COLO668 (cell line): ENCODE measurements around the gene MCTP2.
A peak's percentile ranks its signal among the peaks of the same experiment; 100 is the strongest.

ENCODE experiments used
- DNase-seq: peaks from one replicate; lab custom pipeline; 2025; ENCODE audit not compliant: unreplicated experiment; lab: John Stamatoyannopoulos, UW

MCTP2 gene

DNA sequence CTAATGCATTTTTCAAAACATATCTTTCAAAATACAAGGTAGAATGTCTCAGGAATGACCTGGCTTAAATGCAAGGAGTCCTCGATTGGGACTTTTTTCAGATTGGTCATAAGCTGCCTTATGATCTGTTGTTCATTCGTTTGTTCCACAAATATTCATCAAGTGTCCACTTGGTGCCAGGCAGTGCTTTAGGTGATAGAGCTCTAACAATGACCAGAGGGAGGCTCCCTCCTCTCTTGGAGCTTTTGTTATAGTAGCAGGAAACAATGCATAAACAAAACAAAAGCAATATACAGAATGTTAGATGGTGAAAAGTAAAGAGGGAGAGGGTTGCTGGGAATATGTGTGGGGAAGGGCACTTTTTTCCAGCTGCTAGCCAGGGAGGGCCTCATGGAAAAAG lies 156.1 kb downstream of the MCTP2 start:
- DNase-seq = no peak

DNA sequence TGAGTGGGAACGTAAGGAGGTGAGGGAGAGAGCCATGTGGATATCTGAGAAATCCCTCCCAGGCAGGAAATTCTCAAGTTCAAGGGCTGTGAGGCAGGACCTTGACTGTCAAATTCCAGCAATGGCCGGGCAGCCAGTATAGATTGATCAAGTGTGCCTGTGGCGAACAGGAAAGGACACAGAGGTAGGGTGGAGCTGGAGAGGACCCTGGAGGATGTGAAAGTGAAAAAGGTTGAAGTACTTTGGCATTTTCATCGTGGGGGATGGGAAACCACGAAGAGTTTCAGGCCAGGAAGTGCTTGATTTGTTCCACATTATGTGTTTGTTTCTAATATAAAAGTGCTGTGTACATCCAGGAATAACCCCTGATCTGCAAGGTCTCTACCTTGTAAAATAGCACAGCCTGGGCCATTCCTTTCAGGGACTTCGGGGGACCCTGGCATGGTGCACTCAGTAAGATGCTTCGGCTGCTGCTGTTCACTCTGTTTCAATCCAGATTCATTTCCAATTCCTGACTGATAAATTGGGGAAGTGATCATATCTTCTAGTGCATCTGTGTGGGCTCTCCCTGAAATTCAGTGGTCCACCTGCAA lies 156.6 kb downstream of the MCTP2 start:
- DNase-seq = no peak

DNA sequence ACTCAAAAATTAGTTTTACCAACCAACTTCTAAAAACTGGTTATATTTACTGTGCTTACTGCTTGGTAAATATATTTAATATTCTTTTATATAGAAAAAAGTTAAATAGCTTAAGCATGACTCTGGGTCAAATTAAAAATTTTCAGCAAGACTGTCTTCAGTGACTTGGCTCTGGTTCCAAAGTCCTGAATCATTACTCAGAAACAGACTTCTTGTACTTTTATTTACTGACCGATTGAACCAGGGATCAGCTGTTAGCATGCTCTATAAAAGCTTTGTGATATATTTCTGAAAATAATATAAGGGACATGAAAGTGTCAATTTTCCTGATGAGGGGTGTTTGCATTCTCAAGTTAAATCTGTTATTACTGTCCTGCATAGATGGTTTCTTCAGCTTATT lies 164.3 kb downstream of the MCTP2 start:
- no peak for DNase-seq

DNA sequence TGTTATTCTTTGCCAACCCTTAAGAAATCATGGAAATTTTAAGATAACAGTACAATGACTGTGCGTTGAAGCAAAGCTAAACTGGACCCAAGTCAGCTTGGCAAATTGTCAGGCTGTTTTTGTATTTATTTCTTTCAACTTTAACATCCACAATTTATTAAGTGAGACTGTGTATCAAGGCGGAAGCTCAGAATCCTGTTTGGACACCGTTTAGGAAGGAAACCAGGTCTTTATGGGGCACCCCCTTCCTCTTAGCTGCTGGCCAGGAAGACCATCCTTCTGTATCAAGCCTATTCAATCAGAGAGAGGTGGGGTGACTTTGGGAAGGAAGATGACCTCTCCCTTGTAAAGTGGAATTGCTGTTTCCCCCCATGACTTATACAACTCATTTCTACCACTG lies 166.0 kb downstream of the MCTP2 start:
- no peak for DNase-seq

DNA sequence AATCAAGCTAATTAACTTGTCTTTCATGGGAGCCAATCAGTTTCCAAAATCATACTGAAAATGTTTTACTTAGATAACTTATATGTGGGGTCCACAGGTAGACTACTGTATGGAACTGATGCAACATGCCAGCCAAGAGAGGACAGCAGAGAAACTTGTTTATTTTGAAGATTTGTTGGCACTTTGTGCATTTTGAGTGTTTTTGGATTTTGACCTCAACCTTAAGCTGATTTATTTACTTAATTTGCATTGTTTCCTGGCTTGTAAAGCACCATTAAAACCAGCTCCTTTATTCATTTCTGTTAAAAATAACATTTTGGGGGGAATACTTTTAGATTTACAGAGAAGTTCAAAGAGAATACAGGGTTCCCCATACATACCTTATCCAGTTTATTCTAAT lies 166.6 kb downstream of the MCTP2 start:
- DNase-seq = no peak

DNA sequence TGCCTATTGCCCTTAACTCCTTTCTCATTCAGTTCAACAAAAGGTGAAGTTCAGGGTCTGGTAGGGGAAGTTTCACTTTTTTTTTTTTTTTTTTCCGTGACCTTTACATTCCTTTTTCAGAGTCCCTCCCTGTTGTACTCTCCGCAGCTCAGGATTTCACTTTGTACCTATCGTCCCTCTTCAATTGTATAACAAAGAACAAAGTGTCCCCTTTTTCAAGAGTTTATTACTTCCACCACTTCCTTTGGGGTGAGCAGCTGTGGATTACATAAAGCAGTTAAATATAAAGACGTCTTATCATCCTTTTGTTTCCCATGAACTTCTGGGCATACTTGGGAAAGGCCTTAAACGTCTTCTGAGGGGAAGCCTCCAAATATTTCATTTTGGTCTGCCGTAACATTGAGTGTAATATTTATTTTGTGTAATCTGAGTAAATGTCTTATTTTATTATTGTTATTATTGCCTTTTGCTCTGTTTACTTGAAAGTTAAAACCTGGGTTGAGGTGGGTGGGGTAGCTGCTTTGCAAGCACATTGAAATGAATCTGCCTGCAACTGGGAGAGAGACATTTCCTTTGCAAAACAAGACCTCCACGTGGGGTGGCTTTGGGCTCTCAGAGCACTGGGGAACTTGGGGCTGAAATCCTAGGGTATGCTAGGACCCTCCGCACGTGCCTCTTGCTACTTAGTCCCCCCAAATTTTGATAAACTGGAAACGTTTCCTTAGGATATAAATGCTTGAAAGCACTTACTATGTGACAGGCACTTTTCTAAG lies 169.4 kb downstream of the MCTP2 start:
- no peak for DNase-seq

DNA sequence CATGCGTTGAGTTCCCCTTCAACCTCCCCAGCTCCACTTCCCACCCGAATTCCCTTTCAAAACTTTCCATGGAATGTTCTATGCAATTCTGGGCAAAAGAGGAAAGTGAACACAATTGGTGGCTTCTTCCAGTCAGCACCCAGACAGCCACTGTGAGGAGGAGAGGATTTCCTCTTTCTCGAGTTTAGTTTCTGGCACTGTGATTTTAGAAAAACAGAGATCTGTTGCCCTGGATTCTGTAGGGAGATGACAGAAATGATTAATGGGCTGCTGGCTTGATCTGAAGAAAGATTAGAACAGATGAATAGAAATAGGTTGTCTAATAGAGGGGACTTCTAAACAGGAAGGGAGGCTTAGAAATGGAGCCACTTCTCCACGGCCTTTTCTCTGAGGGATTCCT lies 172.0 kb downstream of the MCTP2 start:
- DNase-seq = no peak

DNA sequence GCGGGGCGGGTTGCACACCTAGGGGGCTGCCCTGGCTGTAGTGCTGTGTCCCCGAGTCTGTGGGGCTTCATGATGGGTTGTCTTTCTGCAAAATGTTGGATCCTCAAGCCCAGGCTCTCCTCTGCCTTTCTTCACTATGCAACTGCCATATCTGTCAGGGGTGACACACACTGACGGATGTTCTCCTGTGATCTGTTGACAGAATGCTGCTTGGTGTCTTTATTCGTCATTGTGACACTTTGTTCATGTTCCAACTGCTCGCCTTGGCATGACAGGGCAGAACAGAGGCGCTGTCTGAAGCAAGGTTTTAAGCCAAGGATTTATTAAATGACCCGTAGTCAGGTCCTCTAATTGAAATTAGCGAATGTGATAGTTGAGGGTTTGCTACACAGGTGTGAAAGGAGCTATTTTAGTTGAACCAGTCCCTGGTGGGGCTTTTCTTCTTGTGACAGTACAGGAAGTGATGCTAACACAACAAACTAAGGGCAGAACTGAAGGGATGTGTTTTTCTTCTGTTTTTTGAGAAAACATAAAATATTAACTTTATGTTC lies 173.4 kb downstream of the MCTP2 start:
- DNase-seq = no peak

DNA sequence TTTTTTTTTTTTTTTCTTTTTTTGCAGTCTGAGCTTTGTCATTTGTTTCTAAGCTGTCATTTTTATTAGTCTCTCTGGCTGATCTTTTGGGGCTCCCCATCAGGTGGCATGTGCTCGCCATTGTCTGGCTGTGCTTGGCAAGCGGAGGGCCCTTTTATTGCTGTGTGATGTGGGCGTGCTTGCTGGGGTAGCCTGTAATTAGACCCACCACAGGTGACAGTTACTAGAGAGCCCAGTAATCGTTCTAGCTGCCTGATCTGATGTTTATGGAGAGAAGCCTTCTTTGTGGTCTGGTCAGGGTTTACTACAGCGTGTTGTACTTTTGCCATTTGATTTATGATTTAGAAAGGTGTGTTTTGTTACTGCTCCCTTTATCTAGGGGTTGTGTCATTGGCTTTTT lies 179.9 kb downstream of the MCTP2 start:
- DNase-seq = peak; percentile 46

DNA sequence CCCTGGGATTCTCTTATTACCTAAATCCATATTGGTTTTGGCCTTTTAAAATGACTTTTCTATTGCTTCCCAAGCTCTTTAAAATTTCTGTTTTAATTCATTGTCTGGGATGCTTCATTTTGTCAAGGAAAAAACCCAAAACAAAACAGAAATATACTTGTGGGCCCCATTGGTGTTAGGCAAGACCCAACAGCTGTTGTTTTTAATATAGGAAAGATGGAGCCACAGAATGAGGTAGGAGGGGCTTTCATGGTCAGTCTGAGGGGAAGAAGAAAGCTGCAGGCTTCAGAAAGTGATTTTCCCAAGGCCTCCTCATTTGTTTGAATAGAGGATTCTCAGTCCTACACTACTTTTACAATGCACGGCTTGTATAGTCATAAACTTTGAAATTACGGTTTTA lies 180.5 kb downstream of the MCTP2 start:
- DNase-seq = no peak

DNA sequence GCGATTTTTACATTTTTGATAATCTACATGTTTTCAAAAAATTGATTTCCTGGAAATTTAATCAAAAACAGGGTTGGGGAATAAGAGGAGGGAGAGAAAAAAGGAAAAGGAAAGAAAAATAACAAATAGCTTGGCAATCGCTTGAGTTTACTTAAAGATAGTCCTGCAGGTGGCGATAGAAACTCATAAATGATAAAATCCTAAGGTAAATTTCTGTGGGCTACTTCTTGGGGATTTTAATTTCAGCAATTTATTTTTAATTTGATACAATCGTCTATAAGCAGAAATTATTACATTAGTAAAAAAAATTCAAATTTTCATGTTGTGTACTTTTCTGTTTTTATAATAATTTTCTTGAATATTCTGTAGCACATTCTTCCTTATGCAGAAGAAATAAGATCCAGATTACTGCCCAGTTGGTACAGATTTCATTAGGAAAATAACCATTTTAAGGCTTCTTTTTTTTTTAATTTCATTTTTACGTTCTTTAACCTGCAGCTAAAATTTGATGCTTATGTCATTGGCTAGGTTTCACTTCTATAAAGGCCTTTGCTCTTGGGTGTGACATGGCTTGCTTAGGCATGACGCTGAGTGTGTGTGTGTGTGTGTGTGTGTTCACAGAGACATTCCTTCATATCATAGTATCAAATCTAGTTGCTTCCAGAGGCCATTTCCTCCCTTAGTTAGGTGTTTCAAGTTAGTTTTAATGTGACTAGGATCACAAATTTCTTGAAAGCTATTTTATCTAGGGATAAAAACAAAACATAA lies 181.8 kb downstream of the MCTP2 start:
- no peak for DNase-seq

DNA sequence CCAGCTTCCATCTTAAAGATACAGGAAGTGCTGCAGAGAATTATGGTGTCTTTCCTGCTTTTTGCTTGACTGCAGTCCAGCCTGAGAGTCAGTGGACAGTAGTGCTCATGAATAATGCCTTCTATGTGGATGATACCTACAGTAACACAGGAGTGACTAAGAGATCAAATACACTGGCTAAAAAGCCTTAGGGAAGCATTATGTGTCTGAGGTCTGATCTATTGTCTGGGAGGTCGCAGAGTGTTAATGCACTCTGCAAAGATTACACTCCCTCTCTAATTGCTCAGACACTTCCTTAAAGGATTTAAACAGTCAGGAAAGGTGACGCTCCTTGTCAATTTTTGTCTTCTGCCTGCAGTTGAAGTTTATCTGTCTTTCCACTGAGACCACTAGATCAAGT lies 183.6 kb downstream of the MCTP2 start:
- no peak for DNase-seq

DNA sequence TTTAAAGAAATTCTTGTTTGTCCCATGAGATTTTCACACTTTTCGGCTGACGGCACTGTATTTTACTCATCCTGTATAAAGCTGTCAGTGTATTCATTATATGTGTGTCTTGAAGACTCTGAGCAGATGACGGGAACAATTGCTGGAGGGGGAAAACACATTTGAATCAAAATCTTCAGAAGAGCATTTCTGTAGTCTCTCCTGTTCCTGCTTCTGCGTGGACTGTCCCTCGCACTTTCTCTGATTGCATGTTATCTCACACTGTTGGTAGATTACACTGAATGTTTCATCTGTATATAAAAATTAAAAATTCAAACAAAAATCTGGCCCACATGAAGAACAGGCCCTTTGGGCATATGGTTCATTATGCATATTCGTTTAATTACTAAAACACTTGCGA lies 184.9 kb downstream of the MCTP2 start:
- DNase-seq = no peak

DNA sequence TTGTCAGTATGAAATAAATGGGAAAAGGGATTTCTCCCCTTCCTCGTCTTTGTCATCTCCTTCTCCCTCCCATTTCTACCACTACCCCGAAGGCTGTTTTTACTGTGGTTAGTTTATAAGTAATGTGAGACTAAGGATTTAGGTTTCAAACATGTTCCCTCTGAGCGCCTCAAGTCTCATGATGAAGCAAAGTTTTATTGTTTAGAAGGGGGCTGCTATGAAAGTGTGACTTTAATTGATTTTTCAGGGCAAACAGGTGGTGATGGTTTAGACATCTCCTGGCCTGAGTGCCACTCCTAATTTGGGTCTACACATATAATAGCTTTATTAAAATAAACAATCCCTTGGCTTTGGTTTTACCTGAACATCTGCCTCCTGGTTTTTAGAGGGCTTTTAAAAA lies 185.5 kb downstream of the MCTP2 start:
- no peak for DNase-seq

DNA sequence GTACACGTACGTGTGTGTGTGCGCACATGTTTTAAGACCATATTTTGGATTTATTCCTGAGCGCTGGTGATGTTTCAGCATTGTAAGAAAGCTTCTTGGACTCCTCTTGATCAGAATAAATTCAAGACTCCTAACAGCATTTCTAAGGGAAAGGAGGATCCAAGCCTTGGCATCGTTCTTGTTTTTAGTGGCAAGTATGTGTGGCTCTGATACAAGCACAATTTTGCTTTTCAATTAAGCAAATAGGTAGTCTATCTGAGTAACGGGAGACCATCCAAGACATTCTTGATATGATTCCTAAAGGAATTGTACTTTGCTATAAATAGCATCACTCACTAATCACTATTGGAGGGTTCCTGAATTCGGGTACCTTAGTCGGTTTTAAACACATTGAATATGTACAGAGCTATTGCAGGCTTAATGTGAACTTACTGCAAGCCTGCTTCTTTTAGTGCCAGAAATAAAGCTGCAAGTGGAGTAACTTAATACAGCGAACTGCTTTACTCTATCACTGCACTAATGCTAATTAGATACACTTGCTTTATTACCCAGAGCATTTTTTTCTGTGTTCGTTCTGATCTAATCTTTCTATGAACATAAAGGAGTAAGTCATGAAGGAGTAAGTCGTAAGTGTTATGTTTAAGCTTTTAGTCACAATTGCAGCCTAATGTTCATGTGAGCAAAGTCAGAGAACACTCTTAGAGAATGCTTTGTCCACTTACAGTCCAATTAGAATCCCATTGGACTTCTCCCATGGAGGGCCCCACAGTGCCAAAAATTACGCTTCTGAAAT lies 186.3 kb downstream of the MCTP2 start:
- DNase-seq = no peak

DNA sequence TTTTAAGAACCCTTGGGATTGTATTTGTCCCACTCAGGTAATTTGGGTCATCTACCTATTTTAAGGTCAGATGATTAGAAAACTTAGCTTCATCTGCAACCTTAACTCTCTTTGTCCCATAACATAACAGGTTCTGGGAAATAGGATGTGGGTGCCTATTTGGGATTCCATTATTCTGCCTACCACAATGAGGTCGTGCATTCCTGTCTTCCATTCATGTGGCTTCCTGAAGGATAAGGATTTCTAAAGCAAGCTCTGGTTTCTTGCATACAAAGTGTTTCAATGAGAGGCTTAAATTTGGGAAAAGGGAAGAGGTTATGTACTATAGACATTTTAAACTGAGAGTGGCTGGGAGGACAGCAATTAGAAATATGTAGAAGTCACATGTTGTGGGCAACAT lies 190.3 kb downstream of the MCTP2 start:
- DNase-seq = no peak

DNA sequence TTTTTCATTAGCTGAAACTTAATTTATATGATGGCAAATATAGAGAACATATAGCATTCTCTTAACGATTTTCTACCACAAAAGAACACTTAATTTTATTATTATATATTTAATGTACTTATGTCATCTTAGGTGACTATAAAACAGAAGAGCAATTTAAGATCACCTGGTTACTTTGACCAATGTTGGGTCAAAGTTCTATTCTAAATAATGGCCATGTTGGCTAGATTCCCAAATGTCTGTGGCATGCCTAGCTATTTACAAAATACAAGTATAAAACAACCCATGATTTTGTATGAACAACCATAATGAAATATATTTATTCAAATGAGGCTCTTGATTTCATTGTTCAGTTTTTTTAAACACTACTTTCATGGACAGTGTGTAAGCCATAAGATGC lies 200.9 kb downstream of the MCTP2 start:
- DNase-seq = no peak

DNA sequence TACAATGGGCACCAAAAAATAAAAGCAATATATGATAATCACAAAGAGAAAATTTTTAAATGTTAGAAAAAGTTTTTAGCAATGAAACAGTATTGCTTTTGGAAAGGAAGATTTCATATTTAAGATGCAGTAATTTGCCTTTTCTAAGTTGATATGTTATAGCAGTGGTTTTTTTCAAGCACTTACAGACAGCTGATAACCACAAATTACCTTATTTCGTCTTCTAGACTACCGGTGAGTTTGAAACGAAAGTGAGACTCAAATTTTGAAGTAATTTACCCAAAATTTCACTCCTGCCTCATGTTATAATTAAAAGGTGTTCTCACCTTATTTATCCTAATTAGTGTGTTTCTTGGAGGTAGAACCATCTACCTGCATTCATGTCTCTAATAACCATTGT lies 207.8 kb downstream of the MCTP2 start:
- no peak for DNase-seq

DNA sequence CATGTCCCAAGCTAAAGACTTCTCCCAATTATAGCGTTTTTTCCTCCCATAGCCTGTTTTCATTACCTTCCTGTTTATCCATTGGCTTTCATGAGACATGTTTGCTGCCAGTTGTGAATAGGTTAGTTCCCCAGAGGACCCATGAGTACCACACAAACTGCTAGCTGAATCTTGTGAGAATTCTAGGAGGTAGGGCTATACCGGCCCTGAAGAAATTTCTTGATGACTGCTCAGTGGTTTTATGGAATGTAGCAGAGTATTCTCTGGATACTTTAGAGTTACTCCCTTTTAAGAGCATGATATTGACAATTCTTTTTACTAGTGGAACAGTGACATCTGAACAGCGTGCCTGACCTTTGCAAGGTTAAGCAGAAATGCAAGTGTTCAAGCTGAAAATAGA lies 210.4 kb downstream of the MCTP2 start:
- DNase-seq = no peak

DNA sequence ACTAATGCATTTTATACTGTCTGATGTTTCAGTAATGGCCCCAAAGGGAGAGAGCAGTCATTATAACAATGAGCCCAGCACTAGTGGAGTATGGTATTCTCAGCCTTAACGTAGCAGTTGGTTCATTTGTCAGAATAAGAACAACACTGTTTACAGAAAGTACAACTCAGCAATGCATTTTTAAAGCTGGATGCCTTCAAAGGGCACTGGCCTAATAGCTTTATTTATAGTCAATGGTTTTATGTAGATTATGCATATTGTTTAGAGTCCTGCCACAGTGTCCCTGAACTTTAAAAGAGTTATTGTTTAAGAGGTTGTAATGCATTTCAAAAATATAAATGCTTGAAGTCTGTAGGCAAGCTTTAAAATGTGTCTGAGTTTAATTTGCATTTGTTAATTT lies 211.1 kb downstream of the MCTP2 start:
- DNase-seq = no peak

DNA sequence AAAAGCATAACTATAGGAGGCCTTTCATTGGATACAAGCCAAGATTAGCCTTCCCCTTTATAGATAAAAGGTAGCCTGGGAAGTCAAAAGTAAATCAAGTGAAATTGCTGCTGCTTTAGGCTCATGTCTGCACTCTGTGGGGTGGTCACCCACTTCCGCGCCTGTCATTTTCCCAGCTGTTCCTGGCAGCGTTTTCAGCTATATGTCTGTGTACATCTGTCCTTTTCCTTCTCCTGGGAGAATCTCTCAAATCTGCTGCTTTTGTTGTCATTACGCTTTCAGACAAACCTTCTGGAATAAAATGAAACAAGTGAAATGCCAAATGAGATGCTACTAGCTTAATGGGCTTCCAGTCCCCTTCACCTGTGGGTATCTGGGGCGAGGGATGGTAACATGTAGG lies 211.8 kb downstream of the MCTP2 start:
- no peak for DNase-seq
